Eye (tissue), 1 donor: Measurements from ENCODE around the gene FADS2.
A peak's percentile ranks its signal among the peaks of the same experiment; 100 is the strongest.

Experiments used
- DNase-seq: peaks from one replicate; pipeline ENCODE4 v3.0.0-alpha.2; 2015

Gene FADS2

GRCh38 chr11:61889831-61890230, 61.7 kb downstream of the FADS2 start:
- DNase-seq, result no peak

DNA sequence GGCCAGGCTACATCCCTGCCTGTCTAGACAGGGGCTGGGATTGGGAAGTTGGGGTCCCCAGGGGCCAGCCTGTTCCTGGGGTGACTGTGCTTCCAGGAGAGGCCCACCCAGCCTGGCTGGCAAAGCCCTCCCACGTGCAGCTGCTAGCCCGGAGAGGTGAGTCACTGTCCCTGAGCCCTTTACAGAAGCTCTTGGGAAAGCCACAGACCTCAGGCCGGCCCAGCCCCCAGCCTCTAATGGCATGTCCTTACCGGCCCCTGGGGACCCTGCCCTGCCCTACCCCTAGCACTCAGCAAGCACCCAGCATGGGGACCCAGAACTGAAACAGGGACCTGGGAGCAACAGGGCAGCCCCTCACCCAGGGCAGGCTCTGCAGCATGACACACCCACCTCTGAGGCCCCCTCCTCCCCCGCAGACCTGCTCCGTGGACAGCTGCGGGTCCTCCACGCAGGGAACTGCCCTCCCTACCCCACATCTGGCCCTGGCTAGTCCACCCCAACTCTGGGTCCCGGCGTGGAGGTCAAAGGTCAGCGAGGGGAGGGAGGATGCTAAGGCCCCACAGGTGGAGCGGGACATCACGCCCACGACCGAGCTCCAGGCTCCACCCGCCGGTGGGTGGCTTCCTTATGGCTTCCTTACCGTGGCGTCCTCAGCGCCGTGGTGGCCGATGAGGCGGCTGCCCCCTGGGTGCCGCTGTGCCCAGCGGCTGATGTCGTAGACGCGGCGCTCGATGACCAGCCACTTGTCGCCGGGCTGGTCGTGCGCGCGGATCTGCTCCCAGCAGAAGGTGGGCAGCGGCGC, 62.6 kb downstream of the FADS2 start:
- DNase-seq, result peak; percentile 74

GRCh38 chr11:61891331-61892084, 63.4 kb downstream of the FADS2 start, which contains the start of gene FADS3:
TSS of gene FADS3 (minus strand) at chr11:61891545. CDS start at chr11:61891381, 164 bp downstream.
- peak; percentile 81 for DNase-seq

GRCh38 chr11:61892085-61892370, 63.9 kb downstream of the FADS2 start:
- DNase-seq, result no peak

GRCh38 chr11:61893981-61894380, 65.9 kb downstream of the FADS2 start:
- no peak for DNase-seq

DNA sequence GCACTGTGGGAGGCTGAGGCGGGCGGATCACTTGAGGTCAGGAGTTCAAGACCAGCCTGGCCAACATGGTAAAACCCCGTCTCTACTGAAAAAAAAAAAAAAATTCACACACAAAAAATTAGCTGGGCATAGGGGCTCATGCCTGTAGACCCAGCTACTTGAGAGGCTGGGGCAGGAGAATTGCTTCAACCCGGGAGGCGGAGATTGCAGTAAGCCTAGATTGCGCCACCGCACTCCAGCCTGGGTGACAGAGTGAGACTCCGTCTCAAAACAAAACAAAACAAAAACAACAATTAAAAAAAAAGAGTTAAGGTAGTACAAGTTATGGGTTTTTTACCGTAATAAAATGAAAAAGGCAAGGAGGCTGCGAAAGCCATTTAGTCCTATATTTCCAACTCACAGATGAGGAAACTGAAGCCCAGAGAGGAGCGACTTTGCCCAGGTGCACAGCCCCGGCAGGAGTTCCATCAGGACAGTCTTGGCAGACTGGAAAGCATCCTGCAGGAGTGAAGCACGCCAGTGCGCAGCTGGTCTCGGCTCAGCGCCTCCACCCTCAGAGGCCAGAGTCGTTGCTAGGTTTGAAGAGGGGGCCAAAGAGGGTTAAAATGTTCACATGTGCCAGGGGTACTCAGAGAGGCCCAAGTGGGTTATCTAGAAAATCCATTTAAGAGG, 67.1 kb downstream of the FADS2 start:
- no peak for DNase-seq

DNA sequence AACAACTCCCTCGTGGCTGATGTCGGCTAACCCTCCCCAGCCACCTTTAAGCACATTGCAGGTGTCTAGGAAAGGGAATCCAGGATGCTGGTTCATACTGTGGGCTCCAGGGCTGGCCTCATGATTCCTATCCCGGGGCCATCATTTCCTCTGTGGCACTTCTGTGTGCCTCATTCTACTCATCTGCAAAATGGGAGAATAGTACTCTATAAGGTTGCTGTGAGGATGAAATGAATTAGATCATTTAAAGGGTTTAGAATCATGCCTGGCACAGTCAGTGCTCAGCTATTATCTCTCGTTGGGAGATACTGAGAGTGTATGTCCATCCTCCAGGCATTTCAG, 67.6 kb downstream of the FADS2 start:
- DNase-seq, result no peak

- no peak for DNase-seq
Observed at GRCh38 chr11:61896665-61897386, 68.7 kb downstream of the FADS2 start.

DNA sequence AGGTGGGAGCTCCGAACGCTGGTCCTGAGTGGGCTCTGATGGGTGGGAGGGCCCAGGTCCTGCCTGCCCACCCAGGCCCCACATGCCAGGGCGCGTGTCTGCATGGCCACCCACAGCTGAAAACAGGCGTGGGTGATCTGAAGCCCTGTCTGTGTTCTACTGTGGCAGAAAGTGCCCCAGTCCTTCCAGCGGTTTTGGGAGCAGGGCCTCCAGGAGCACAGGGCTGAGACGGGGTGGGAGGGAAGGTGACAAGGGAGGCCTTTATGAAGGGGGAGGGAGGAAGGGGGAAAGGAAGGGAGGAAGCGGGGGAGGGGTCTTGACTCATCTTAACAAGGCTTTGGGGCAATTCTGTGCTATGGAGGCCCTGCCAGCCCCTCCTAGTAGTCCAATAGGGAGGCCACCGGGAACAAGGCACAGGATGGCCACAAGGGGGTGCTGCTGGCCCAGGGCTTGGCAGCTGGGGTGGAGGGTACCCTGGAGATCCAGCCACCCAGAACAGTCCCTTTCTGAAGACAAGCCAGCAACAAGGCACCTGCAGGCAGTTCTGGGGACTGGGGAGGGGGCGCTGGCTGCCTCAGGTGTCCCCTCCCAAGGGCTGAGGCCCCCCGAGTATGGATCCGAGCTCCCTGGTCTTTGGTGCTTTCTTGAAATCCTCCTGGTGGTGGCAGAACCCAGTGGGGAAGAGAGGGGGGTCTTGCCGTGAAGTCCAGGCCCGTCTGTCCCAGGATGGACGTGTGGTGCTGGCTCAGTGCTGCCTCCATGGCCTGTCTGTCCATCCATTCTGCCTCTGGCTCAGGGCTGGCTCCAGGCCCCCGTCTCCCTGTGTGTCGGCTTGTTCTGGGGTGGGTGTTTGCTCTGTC, 69.5 kb downstream of the FADS2 start:
- DNase-seq, result peak; percentile 89

DNA sequence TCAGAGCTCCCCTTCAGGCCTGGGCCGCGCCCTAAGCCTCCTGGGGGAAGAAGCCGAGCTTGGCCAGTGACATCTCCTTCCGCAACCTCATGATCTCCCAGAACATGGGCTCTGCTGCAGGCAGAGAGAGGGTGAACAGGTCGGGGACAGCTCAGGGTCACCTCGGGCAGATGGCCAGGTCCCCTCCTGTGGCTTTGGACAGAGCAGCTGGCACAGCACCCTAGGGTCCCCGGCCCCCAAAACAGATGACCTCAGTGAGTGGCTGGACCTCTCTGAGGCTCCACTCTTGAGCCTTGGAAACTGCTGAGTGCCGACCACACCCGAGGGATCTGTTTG, 70.1 kb downstream of the FADS2 start:
- DNase-seq, result no peak

DNA sequence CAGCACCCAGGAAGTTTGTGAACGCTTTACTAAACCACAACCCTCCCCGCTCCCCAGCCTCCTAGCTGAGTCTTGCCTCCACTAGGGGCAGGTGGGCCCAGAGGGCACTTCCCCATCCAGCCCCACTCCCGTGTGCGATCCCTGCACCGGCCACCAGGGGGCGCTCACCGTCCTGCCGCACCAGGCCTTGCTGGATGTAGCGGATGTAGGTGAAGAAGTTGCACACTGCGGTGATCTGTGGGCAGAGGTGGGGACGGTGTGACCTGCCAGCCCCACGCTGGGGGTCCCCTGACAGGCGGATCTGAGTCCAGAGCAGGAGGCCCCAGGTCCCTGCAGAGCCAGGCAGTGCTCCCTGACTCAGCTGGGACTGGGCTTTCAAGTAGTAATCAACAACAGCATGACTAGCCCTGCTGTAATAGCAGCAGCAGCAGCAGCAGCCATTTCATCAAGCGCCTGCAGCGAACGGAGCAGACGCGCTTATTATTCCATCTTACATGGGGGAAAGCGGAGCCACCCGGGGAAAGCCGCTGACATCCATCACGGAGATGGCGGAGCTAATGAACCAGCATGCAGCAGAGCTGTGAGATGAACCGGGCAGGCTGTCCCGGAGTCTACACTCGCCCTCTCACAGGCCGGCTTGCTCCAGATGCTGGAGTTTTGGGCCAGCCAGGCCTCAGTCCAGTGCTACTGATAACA, 71.2 kb downstream of the FADS2 start:
- DNase-seq, result peak; percentile 91

- DNase-seq, result no peak
Observed at GRCh38 chr11:61900251-61900650, 72.2 kb downstream of the FADS2 start.

DNA sequence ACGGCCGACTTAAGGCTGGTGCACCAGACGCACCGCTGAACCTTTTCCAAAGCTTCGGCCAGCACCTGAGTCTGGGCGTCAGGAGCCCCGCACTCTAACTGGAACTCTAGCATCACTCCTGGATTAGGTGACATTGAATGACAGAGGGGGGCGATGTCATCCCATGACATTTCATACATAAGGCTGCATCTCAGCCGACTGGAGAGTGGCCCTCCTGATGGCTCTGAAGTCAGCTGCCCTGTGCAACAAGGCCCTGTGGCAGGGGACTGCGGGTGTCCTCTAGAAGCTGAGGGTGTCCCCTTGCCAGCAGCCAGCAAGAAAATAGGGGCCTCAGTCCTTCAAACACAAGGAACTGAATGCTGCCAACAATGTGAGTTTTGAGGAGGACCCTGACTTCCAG, 73.3 kb downstream of the FADS2 start:
- no peak for DNase-seq

- no peak for DNase-seq
Observed at GRCh38 chr11:61902313-61902712, 74.2 kb downstream of the FADS2 start.

GRCh38 chr11:61903845-61904244, 75.7 kb downstream of the FADS2 start:
- no peak for DNase-seq

DNA sequence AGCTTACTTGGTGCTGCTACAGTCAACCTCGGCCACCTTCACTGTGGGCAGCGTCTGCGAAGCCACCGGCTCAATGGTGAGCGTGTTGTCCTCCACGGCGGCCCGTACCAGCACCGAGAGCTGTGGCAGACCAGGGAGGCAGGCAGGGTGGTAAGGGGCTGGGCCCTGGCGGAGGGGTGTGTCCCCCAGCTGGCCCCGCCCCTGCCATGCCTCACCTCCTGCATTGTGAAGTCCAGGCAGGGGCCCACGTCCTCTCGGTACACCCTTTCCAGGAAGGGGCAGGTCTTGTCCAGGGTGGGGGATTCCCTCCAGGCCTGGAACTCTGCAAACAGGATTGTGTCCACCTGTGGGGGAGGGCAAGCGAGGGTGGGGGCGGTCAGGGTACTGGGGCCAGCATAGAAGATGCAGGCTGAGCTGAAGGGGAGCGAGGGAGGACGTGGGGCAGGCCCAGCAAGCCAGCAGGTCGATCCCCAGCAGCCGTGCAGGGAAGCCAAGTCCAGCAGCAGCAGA, 76.5 kb downstream of the FADS2 start:
- no peak for DNase-seq

DNA sequence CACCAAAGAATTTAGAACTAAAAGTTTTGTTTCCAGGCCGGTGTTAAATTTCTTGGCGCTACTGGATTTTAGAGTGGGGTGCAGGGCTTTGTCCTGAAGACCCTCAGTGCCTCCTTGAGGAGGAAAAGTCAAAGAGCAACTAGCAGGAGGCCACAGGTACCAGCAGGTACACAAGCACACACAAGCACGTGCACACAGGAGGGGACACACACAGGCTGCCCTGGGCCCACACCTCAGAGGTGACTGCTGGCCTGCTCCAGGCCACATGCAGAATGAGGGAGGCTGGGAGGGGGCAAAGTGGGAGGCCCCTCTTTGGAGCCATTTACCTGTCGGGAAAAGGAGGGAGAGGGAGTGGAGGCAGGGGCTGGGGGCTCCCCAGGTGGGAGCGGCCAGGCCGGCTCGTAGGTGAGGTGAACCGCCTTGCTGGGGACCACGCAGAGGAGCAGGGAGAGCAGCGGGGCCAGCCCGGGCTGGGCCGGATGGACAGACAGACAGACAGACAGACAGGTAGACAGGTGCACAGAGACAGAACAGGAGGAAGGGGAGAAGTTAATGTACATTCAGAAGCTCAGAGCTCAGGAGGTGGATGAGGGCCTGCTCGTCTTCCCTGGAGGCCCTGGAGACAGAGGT, 77.1 kb downstream of the FADS2 start:
- no peak for DNase-seq

DNA sequence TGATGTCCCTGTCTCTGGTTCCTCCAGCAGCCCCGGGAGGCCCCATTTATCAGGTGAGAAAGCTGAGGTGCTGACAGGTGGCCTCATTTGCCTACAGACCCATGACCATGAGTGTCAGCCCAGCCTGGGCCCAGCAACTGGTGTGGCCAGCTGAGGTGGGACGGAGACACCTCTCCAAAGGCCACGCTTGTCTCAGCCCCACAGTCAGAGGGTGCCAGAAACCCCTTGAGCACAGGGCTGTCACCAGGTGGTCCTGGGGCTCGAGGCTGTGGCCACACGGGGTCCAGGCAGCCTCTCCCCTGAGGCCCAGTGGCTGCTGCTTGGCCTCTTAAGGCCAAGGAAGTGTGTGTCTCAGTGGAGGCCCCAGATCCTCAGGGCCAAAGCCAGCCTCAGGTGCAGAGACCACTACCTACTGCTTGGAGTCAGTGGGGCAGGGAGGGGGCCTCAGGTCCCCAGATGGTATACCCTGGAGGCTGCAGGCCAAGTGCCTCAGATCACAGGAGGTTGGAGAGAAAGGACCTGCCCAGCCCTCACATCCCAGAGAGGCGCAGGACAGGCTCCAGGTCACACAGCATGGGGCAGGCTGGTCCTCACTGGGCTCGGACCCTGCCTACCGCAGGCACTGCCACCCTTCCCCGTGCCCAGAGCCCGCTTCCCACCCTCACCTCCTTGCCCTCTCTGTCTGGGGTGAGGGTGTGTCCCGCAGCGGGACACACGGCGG, 77.9 kb downstream of the FADS2 start:
- no peak for DNase-seq

DNA sequence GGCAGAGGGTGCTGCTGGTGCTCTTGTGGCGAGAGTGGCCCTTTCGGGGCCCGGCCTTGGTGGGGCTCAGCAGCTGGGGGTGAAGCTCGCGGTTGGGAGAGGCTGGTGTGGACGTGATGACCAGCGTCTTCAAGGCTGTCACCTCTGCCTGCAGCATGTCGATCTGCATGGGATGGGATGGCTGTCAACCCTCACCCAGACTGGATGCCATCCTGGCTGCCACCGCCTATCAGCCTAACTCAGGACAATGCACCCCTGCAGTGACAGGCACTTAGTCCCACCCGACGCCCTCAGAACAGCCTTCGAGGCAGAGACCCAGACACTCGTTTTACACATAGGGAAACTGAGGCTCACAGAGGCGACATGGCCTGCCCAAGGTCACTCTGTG, 78.4 kb downstream of the FADS2 start:
- DNase-seq, result no peak

DNA sequence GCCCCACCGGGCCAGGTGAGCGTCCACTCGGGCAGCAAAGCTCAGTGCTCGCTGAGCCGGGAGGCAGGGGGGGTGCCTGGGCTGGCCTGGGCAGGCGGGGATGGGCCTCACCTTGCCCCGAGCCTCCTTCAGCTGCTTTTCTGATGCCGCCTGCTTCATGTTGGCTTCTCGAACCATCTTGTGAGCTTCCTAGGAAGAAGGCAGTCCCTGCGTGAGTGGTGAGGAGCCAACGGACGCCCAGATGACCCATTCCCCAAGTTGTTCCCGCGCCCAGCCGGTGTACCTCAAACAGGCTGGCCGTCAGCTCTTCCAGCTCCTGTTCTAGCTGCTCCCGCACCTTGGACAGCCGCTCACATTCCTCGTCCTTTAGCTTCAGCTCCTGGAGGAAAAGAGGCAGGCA, 79.2 kb downstream of the FADS2 start:
- DNase-seq, result no peak
